ENCODE data around the gene ENDOD1.

The ENDOD1 gene

DNA sequence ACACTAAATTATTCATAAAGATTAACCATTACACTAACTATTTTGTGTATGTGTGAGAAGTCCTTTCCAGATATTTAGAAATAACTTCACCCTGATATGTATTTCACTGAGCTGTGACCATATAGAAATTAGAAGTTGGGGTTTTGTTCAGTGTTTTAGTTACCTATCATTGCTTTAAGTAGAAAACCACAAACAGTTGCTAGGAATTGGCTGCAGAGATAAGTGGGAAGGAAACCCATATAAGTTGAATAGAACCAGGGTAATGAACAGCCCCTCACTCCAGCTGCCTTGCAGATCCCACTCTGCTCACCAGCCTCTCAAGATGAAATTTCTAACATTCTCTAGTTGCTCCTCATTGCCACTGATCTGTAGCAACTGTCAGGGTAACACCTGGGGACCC, 12.7 kb upstream of the ENDOD1 start:
- DNase-seq = no peak

DNA sequence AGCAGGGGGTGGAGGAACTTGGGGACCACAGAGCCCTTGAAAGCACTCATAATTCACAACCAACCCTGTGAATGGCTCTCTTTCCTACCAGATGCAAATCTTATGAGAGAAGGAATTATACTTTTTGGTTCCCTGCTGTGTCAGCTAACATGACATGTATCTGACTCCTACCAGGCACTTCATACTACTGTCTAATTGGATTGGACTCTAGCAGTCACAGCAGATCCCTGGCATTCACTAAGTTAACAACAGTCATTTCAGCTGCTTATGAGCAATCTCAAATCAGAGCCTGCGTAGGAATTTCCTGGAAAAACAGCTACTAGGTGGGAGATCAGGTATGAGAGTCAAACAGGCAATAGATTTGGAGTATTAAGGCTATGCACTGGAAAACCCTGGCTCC, 11.1 kb upstream of the ENDOD1 start:
- no peak for DNase-seq

DNA sequence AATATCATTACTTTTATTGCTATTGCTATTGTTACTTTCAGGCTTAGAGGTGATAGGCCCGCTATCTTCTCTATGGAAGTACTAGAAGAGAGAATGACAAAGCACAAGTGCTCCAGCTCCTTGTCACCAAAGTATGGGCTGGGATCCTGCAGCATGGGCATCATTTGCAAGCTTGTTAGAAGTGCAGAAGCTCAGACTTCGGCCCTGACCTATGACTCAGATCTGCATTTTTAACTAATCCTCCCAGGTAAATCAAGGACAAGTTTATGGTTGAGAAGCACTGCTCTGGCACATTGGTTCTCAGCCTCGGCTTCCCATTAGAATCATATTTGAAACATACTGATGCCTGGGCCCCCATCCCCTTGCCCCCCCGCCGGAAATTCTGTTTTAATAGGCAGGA, 8.6 kb upstream of the ENDOD1 start:
- no peak for DNase-seq

DNA sequence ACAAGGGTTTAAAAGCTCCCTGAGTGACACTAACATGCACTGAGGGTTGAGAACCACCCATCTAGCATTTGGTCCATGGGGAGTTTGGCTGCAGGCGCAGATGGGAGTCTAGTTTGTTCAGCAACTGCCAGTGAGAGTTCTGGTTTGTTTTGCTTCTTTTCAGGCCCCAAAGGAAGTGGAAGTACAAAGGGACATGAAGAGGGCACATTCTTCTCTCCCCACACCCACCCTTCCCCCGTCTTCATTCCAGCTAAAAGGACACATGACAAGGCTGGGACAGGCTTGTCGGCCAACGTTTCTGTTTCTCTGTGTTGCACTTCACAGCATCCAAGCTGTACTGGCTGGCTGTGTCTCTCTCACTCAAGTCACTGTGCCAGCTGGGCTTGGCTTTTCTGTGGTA, 8.2 kb upstream of the ENDOD1 start:
- no peak for DNase-seq

DNA sequence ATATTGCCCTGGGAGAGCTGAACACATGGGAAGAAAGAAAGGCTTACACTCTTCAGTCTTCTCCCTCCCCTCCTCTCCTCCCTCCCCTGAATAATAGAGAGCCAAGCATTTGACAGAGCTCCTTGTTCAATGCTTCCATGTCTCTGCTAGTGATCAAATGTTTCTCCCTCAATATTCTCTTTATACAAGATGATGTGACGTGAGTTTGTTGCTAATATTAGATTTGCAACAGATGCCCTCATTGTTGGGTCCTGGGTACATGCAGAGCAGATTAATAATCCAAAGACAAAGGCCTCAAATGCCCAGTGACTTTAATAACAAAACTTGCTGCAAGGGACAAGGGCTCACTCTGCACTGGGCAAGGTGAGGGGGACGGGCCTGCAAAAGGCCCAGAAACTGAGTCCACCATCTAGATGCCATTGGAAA, 7.1 kb upstream of the ENDOD1 start:
- no peak for DNase-seq

DNA sequence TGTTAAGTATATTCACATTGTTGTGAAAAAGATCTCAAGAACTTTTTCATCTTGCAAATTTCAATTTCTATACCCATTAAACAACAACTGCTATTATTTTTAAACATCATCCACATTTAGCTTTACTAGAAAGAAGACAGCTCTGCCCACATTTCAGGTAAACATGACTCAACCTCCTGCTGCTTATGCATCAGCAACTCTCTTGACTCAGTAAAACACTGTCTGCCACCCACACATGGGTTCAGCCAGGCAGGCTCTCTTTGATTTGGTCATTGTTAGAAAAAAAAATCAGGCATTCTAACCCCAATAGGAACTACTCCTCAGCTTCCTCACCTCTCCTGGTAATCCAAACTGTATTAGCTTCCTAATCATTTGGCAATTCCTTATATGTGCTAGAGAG, 5.1 kb upstream of the ENDOD1 start:
- no peak for DNase-seq

DNA sequence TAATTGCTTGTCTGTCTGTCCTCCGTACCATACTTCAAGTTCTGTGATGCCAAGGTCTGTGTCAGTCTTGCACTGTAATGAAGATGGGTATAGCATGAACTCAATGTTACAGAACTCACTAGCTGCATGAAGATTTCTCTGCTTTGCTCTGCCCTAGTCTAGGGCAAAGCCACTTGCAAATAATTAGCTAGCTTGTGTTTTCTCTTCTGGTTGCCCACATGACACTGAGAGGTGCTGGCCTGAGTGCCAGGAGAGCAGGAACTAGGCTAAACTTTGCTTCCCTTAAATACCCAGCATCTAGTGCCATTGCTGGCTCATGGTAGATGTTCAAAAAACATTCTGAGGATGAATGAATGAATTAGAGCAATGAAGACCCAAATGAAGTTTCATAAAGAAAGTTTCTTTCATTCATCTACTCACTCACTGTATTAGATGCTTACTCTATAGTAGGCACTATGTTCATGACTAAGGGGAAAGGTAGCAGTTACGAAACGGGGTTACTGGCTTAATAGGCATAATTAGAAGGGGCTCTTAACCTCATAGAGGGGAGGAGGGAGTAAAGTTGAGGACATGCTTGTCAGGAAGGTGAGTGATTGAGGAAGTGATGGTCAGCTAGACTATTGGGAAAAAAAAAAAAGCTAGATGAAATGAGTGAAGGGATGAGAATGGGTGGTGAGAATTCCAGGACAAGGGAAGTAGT, 4.4 kb upstream of the ENDOD1 start:
- DNase-seq = no peak

DNA sequence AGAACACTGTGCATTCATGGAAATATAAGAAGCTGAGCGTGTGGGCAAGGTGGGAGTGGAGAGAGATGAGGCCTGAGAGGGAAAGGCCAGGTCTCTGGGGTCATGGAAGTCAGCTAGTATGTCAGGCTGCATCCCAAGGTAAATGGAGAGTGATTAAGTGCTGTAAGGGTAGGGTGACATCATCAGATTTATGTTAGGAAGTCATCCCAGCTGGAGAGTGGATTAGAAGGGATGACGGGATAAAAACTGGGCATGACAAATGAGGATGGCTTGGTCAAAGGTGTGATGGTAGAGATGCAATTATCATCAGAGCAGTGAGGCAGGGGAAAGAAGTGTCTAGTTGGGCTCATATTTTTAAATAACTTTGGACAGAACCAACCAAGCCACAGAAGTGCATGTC, 3.5 kb upstream of the ENDOD1 start:
- no peak for DNase-seq

DNA sequence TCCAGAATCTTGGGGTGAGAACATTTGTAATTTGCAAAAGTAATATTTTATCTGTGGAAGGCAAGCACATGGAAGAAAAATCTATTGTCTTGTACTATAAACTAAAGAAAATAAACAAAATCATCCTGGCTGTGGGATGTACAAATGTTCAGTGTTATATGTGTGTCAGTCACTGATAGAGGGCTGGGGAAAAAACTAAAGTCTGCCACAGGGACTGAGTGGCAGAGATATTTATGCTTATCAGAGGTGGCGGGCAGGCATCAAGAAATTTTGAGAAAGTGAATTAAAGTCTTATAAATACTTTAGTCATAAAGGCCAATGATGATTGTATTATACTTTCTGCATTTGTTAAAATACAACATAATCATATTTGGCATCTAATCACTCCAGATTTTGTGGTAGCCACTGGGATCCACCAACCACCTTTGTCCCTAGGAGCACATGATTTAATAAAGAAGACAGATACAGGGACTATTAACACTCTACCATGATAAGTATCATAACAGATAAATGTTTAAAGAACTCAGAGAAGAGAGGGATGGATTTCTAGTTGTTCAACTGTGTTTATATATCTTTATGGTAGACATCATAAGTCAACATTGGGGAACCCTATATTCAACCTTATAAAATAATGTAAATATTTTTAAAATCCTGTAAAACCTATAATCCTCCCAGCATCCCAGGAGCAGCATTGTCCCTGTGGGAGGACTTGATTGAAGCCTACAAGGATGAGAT, 2.6 kb upstream of the ENDOD1 start:
- no peak for DNase-seq

DNA sequence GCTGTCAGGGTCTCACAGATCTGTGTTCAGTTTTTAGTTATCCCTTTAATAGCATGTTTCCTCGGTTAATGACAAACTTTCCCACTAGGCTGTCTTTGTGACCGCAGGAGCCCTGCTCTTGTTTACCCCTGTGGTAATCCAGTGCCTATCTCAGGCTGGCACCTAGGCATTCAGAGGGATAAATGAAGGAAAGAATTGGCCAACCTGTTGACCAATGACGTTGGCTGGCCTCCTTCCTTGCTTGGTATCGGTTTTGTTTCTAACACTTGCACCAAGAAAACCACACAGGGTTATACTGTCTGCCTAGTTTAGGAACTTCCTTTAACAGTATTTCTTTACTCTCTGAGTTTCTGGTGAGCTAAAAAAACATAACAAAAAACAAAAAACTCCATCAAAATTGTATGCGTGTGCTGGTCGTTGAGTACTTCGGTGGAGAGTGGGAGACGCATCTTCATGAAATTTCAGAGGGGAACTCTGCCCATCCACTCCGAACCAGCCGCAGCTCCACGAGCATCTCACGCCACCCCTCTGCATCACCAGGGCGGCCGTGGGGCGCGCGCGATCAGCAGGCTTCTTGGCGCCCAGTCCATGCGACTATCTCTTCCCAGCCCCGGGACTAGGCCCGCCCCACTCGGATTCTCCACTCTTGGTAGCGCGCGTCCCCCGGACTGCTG, 563 bp upstream of the ENDOD1 start:
- no peak for DNase-seq

DNA sequence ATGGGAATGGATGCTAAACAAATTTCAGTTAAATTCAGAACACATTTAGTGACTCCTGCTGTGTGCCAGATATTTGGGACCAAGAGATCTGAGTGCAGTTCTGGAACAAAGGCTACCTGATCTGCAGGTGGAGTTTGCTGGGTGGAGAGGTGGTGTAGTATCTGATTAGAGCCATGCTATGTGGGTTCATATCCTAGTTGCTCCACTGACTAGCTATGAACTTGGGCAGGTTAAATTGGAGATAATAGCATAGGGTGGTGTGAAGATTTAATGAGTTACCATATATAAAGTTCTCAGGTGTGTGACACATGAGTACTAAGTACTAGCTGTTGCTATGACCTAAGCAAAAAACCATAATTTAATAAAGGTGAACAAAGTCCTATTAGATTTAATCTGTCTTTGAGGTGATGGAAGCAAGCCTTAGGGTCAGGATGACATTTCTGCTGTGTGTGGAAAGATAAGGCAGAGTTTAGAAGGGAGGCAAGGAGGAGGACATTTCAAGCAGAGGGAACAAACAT, 2.1 kb downstream of the ENDOD1 start:
- no peak for DNase-seq

DNA sequence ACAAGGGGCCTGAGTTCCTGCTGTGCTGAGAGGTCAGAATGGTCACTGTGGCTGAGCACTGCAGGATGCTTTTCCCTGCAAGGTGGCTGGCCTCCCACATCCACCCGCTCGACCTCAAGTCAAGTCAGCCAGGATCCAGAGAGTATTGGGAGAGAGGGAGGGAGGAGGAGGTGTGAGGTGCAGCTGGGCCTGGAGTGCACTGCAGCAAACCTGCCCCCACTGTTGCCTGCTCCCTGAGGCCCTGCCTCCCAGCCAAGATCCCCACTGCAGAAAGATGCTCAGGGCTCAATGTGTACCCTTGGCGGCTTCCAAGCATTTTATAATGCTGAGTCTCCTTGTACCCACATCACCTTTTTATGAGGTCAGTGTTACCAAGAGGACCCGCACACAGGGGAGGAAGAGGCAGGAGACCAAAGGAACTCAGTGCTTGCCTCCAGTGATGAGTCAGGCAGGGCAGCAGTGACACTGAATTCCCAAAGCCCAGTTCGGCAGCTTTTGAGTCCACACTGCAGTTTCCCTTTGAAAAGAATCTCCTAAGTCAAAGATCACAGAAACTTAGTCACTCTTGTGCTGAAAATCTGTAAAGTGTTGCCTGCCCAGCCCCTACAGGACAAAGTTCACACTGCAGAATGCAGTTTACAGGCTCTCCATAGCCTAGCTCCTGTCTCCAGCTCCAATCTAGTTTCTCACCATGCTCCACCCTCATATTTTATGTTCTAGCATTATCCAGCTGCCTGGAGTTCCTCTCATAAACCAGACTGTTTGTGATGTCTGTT, 3.1 kb downstream of the ENDOD1 start:
- no peak for DNase-seq

DNA sequence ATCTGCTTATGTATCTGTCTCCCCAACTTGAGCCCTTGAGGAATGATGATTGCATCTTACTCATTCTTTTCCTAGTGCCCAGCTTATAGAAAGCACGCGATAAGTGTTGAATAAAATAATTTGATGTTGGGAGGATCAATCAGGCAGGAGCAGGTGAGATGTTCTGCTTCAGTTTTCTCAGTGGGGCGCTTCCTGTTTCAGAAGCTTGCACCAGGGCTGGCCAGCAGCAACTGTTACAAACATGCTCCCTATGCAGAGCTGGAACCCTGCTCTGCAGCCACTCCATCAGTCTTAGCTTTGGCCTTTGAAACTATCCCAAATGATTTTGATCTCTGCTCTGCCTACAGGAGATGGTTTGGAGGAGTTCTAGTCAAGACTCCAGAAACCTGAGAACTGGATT, 3.9 kb downstream of the ENDOD1 start:
- no peak for DNase-seq

DNA sequence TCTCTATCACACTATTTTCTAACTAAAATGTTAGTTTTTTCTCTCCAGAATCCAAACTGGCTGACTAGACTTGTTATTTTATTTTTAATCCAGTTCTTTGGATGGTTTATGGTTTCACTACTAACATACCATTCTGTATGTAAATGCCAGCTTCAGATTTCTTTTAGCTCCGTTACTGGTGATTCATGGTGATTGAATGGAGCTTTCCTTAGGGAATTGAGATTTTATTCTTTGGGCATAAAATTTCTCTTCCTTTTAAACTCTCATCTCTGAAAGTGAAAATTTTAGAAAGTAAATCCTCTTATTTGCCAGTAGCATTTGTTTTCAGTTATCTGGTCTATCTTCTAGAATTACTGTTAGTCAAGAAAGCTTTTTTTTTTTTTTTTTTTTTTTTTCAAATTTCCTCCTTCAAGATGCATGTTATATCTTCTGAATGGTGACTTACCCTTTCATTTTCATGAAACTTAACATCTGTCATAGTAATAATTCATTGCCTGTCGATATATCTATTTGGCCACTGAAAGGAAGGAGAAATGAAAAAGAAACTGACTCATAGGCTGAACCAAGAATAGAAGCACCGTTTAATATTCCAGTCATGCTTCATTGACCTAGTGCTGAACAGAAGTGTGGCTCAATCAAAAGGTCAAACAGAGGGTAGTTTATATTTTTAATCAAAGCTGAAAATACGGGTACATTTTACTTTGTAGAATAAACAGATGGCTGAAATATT, 6.4 kb downstream of the ENDOD1 start:
- DNase-seq = no peak

DNA sequence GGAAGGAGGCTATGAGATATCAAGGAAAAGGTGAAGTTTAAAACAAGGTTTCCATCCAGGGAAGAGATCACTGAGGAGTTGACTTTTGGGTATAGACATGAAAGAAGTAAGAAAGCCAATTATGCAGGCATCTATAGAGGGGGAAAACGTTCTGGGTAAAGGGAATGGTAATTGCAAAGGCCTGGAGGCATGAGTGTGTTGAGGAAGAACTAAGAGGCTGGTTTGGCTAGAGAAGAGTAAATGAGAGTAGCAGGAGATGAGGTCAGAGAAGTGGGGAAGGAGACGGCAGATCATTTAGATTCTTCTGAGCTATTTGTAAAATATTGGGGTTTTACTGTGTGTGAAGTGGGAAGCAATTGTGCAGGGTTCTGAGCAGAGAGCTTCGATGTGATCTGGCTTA, 7.6 kb downstream of the ENDOD1 start:
- no peak for DNase-seq

DNA sequence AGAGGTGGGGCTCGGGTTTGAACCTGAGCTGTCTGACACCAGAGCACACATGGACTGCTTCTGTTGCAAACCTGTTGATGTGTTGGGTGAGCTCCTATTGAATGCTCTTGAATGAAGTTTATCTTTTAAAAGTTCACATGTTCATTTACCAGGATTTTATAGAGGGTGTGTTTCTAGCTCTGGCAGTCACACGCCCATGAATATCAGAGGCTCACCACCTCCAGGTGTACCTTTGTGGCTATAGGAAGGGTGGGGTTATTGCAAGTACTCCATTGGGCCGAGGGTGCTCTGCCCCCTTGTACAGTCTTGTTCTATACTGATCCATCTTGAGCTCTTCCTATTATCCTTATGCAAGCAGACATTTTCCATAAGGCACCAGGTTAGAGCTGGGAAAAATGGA, 9.2 kb downstream of the ENDOD1 start:
- DNase-seq = no peak

DNA sequence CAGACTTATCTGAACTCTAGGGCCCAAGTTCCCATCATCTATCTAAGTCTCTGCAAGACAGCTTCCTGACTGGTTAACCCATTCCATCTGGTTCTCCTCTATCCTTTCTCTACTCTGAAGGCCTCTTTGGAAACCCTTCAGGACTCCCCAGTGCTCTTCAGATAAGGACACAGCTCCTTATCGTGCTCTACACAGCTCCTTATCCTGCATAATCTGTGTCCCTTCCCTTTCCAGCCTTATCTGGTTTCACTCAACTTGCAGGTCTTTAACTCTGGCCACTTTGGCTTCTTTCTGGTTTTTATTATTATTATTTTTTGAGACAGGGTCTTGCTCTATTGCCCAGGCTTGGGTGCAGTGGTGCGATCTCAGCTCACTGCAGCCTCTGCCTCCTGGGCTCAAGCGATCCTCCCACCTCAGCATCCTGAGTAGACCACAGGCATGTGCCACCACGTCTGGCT, 10.6 kb downstream of the ENDOD1 start:
- DNase-seq = no peak

DNA sequence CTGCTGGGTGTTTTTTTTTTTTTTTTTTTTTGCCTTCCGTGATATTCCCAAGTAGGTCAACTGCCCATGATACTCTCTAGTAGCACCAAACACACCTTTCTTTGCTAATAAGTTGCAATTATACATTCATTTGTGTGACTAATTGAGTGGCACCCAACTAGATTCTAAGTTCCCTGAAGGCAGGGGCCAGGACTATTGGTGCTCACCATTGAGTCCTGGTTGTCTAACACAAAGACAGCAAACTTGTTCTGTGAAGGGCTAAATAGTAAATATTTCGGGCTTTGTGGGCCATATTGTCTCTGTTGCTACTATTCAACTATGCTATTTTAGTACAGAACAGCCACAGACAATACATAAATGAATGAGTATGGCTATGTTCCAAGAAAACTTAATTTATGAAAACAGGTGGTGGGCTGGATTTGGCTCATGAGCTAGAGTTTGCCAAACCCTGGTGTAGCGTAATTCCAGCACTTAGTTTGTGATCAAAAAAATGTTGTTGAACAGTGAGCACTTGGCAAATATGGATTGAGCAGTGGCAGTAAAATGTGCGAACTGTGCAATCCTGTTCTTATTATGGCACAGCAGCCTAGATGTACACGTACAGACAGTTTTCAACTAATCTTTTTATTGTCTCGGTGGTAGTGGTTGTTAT, 11.3 kb downstream of the ENDOD1 start:
- no peak for DNase-seq

DNA sequence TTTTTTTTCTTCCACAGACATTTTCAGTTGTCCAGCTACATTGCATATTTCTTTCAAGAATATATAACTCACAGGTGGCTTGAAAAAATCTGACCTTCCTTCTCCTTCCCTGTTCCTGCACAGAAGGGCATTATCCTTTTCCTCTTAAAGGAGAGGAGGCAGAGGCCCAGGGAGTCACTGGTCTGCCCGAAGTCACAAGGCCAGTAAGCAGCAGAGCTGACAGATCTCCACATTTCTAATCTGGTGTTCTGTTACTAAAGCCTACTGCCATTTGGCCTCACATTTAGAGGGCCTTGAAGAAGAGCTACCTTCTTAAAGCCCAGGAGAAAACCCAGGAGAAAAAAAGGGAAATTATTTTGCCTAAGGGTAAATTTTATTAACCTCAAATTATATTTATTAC, 12.3 kb downstream of the ENDOD1 start:
- DNase-seq = no peak

DNA sequence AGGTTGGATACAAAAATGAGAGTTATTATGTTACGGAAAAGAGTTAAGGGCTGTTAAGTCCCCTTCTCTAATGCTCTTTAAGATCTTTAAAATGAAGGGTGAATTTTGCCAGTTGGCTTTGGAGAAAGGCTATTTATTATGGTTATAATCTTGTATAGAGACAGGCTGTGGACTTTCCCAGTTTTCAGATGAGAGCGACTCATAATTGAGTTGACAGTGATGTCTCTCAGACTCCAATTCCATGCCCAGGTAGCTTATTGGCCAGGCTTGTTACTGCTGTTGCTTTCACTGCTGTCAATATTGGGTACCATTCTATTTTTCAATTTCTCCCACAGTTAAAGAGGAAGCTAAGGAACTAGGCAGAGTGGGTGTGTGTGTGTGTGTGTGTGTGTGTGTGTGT, 13.1 kb downstream of the ENDOD1 start:
- no peak for DNase-seq

DNA sequence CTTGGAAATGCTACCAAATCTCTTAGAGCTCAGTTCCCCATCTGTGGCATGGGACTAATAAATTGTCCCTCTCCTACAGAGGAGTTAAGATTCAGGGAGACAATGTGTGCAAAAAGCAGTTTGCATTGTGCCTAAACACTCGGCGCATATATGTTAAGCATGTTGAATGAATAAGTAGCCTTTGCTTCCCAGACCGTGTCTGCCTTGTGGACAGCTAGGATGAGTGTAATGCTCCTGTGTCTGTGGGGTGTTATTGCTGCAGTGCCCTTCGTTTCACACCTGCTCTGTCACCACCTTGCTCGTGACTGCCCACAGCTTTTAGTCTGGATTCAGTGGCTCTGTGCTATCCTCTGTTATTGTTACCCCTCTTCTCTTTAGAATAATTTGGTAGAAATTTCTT, 14.1 kb downstream of the ENDOD1 start:
- no peak for DNase-seq

Data from activated CD4-positive, alpha-beta T cell treated with anti-CD3 and anti-CD28 coated beads for 1 hour (primary cell).